HepG2 (cell line): ENCODE data around the gene RIF1. TPM values are rescaled to one million over a fixed set of nuclear protein-coding genes. Genes with fewer than 3 reads are reported as not detected.

Experiments
- ATAC-seq: fragments of 200-7000 bp; cut with Tn5 transposase; 3 replicates; pipeline ENCODE4 v1.9.1; 2020; ENCODE audit warnings: mild to moderate bottlenecking, moderate library complexity
- BruUV-seq: library from RNA; stranded (reverse); fragments of 400-500 nt; replicated peaks from 2 replicates; lab custom pipeline; 2021; lab: Mats Ljungman, UMichigan
- CTCF ChIA-PET: fragments of 300-600 bp; formaldehyde crosslinking; extraction: SDS; loops from one replicate; lab custom pipeline; 2021; ENCODE audit warnings: low total read pairs, inconsistent platforms, low intra/inter-chr PET ratio; lab: Yijun Ruan, JAX
- POLR2A ChIA-PET: fragments of 350-600 bp; sonication (Branson Sonifier 250); formaldehyde crosslinking; loops from one replicate; lab custom pipeline; 2020; ENCODE audit warnings: antibody characterized with exemption, inconsistent platforms; lab: Yijun Ruan, JAX
- DNase-seq: peaks from one replicate; pipeline ENCODE4 v3.0.0-alpha.2; 2015; ENCODE audit warnings: low spot score
- FAIRE-seq: peaks from 3 replicates; lab custom pipeline; 2011; peaks lifted over from hg19 to GRCh38; lab: Jason Lieb, UNC
- H2AFZ ChIP-seq: one replicate; pipeline ENCODE4 v1.6.1; 2011; ENCODE audit warnings: low read length, inconsistent platforms
- H3K27ac ChIP-seq: fragments of 300-600 bp; 3 replicates; pipeline ENCODE4 v1.8.0; 2011; ENCODE audit warnings: mixed run types, mild to moderate bottlenecking, mixed read lengths, low read length, inconsistent platforms; ENCODE audit not compliant: insufficient read depth; ENCODE audit errors: extremely low read length
- H3K27me3 ChIP-seq, 2 experiments: fragments of 200-600 bp in 1 of 2; 2 replicates in 1 of 2; 3 replicates in 1 of 2; pipeline versions ENCODE4 v1.6.0 to v1.8.0; 2011; ENCODE audit warnings: low read length in 2 of 2, mild to moderate bottlenecking in 2 of 2, moderate library complexity in 2 of 2, inconsistent platforms in 1 of 2; ENCODE audit not compliant: insufficient read depth in 2 of 2, control insufficient read depth in 1 of 2
- H3K36me3 ChIP-seq, 2 experiments: fragments of 200-600 bp in 1 of 2; replicated peaks in 1 of 2; 2 replicates in 1 of 2; 3 replicates in 1 of 2; pipeline versions ENCODE4 v1.5.1 to v1.8.0; 2011; ENCODE audit warnings: low read length in 2 of 2, inconsistent platforms in 1 of 2; ENCODE audit not compliant: insufficient read depth in 2 of 2, control insufficient read depth in 1 of 2
- H3K4me1 ChIP-seq: 2 replicates; pipeline ENCODE4 v1.5.1; 2012; ENCODE audit warnings: low read length, inconsistent platforms; ENCODE audit not compliant: insufficient read depth
- H3K4me2 ChIP-seq: 2 replicates; pipeline ENCODE4 v1.6.0; 2011; ENCODE audit warnings: low read depth, low read length, inconsistent platforms
- H3K4me3 ChIP-seq, 3 experiments: fragments of 200-600 bp in 1 of 3; sonication (generic), shearing (Covaris generic) in 1 of 3; replicated peaks in 1 of 3; 2 replicates each; pipeline ENCODE4 v1.5.1; 2011 to 2016; ENCODE audit warnings: low read length in 3 of 3, inconsistent platforms in 2 of 3, low read depth in 2 of 3, mild to moderate bottlenecking in 2 of 3, control low read depth in 1 of 3, mixed read lengths in 1 of 3; ENCODE audit not compliant: insufficient read depth in 1 of 3
- H3K79me2 ChIP-seq: one replicate; pipeline ENCODE4 v1.6.1; 2011; ENCODE audit warnings: low read length, inconsistent platforms; ENCODE audit not compliant: insufficient read depth
- H3K9ac ChIP-seq: 2 replicates; pipeline ENCODE4 v1.6.0; 2011; ENCODE audit warnings: mild to moderate bottlenecking, low read depth, low read length, inconsistent platforms; ENCODE audit not compliant: insufficient read depth
- H3K9me3 ChIP-seq: 2 replicates; pipeline ENCODE4 v1.5.1; 2012; ENCODE audit warnings: mild to moderate bottlenecking, low read length
- H4K20me1 ChIP-seq: 2 replicates; pipeline ENCODE4 v1.6.0; 2011; ENCODE audit warnings: inconsistent platforms, mild to moderate bottlenecking, low read length, moderate library complexity; ENCODE audit not compliant: insufficient read depth
- CREB3 ChIP-seq: sonication (generic); formaldehyde crosslinking; IDR thresholded peaks from 2 replicates; pipeline ENCODE4 v1.5.0; 2020; ENCODE audit warnings: missing genetic modification reagents
- GZF1 ChIP-seq: sonication (generic); formaldehyde crosslinking; IDR thresholded peaks from 2 replicates; pipeline ENCODE4 v1.5.1; 2020; ENCODE audit warnings: mild to moderate bottlenecking, missing genetic modification reagents
- HDAC2 ChIP-seq: sonication (generic); formaldehyde crosslinking; IDR thresholded peaks from 2 replicates; pipeline ENCODE4 v1.4.0; 2020; ENCODE audit warnings: missing genetic modification reagents
- ZNF614 ChIP-seq: IDR thresholded peaks from 2 replicates; pipeline ENCODE4 v1.6.1; 2018; ENCODE audit warnings: missing biosample characterization, missing genetic modification reagents, inconsistent platforms, borderline replicate concordance
- ZNF737 ChIP-seq: sonication (generic); formaldehyde crosslinking; IDR thresholded peaks from 2 replicates; pipeline ENCODE4 v1.5.0; 2020; ENCODE audit warnings: missing genetic modification reagents, mild to moderate bottlenecking, borderline replicate concordance
- ZNF740 ChIP-seq: sonication (generic); formaldehyde crosslinking; IDR thresholded peaks from 2 replicates; pipeline ENCODE4 v1.4.0; 2020; ENCODE audit warnings: missing genetic modification reagents
- ZSCAN21 ChIP-seq: sonication (generic); formaldehyde crosslinking; IDR thresholded peaks from 2 replicates; pipeline ENCODE4 v1.8.0; 2022; ENCODE audit warnings: mild to moderate bottlenecking, missing genetic modification reagents, moderate library complexity, borderline replicate concordance
- WGBS: methylation state at CpG from one replicate; pipeline ENCODE4 v1.1.6; 2017; ENCODE audit warnings: low lambda C conversion rate; 5-methylcytosine and 5-hydroxymethylcytosine counted together
- in situ Hi-C: cut with HindIII; loops from 2 replicates; pipeline ENCODE4 v1.10.0; 2017; ENCODE audit warnings: low pct_unique_long_range_greater_than_20kb; ENCODE audit not compliant: extremely low pct_ligation_motif_present
- intact Hi-C: fragments of 100-400 bp; cut with micrococcal nuclease; formaldehyde crosslinking; loops from one replicate; pipeline ENCODE4 v1.10.0; 2022; ENCODE audit not compliant: unreplicated experiment
- polyA plus RNA-seq, 8 experiments: library from polyadenylated mRNA; depleted of rRNA in 3 of 8; stranded (reverse) in 7 of 8; unstranded in 1 of 8; fragments of >200 nt; fragmentation: Illumina TruSeq in 4 of 8; extraction: Trizol in 4 of 8; gene quantifications; 2 replicates each; pipeline versions ENCODE4 v1.2.1 to v1.2.3, GENCODE V29; 2011 to 2016; ENCODE audit warnings: low read depth in 4 of 8, missing spikeins in 1 of 8, mixed read lengths in 1 of 8; ENCODE audit not compliant: insufficient read depth in 1 of 8
- total RNA-seq, 5 experiments: library from RNA; depleted of rRNA; stranded (reverse); fragments of >200 nt; fragmentation: Illumina TruSeq; extraction: Trizol; gene quantifications; 2 replicates each; pipeline ENCODE4 v1.2.3, GENCODE V29; 2016; ENCODE audit warnings: low read depth in 1 of 5
- TF ChIP-seq, protein P1 (sequence below): sonication (generic); formaldehyde crosslinking; IDR thresholded peaks from 2 replicates; pipeline ENCODE4 v1.4.0; 2020; ENCODE audit warnings: missing genetic modification reagents

Gene RIF1
- total and polyA plus RNA-seq, 2 of the 13 experiments (the other 11 are each of a cell fraction or from before 2014, with no cell fraction given) = 12.1 to 73.6 TPM

DNA sequence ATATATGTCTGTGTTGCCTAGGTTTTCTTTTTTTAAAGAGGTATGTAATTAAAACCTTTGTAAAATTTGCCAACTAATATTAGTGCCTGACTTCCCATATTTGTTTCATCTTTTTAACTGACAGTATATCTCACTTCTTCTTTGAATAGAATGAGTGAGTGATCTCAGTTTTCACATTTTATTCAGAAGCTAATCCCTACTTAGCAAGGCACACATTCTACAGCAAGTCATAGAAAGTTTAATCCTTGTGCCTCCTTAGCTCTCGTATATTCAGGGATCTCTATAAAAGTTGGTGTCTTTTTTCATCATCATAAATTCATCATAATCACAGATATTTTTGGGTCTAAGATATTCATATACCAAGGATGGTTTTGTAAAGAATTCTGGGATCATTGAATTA lies 66.6 kb downstream of the RIF1 start:
- no peaks in the 10 kb centered on the region for H3K9me3 ChIP-seq
- no peaks in the 10 kb centered on the region for H3K79me2 ChIP-seq
- no peak for TF ChIP-seq ZNF614 (CRISPR knock-in tag)
- TF ChIP-seq, protein P1, sequence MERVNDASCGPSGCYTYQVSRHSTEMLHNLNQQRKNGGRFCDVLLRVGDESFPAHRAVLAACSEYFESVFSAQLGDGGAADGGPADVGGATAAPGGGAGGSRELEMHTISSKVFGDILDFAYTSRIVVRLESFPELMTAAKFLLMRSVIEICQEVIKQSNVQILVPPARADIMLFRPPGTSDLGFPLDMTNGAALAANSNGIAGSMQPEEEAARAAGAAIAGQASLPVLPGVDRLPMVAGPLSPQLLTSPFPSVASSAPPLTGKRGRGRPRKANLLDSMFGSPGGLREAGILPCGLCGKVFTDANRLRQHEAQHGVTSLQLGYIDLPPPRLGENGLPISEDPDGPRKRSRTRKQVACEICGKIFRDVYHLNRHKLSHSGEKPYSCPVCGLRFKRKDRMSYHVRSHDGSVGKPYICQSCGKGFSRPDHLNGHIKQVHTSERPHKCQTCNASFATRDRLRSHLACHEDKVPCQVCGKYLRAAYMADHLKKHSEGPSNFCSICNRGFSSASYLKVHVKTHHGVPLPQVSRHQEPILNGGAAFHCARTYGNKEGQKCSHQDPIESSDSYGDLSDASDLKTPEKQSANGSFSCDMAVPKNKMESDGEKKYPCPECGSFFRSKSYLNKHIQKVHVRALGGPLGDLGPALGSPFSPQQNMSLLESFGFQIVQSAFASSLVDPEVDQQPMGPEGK (CRISPR knock-in tag) = no peak
- TF ChIP-seq GZF1 (CRISPR knock-in tag) = no peak
- no peak for TF ChIP-seq ZSCAN21
- TF ChIP-seq HDAC2 (CRISPR knock-in tag) = no peak
- TF ChIP-seq ZNF740 (CRISPR knock-in tag) = no peak
- TF ChIP-seq CREB3 (CRISPR knock-in tag) = no peak
- TF ChIP-seq ZNF737 = no peak
- BruUV-seq = no TSS peak
- H3K9ac ChIP-seq = no peak overlapping the region
- intact Hi-C loops (no loop called here), in situ Hi-C loops (no loop called here)
- 98% methylated on average over 1 of the region's 1 CpG for WGBS
- CTCF ChIA-PET = no interaction called here
- H3K36me3 ChIP-seq = peaks cover 9 to 49% of the 10 kb centered on the region in 2 experiments
- FAIRE-seq = no peak
- no peak for DNase-seq
- POLR2A ChIA-PET = no interaction called here
- no peak overlapping the region for H2AFZ ChIP-seq
- H3K27ac ChIP-seq = no peak overlapping the region
- no peaks in the 10 kb centered on the region for H4K20me1 ChIP-seq
- no peak for ATAC-seq
- no peak overlapping the region for H3K4me2 ChIP-seq
- H3K27me3 ChIP-seq = no peaks in the 10 kb centered on the region
- H3K4me1 ChIP-seq = no peaks in the 10 kb centered on the region
- no peak overlapping the region for H3K4me3 ChIP-seq
